GM23248 (cell line): ENCODE measurements around the gene CSNK1G1. TPM values are rescaled to one million over a fixed set of nuclear protein-coding genes. Genes with fewer than 3 reads are reported as not detected.
"Not testable (repeated sequence)": the region's sequence is repeated elsewhere in the genome, so short reads cannot be mapped to it uniquely, and the experiment has no call there.

Experiments used
- DNase-seq: peaks from one replicate; pipeline ENCODE4 v3.0.0-alpha.2; 2015
- H2AFZ ChIP-seq: fragments of 200-600 bp; sonication (generic); 2 replicates; pipeline ENCODE4 v1.6.1; 2016; ENCODE audit warnings: antibody characterized with exemption
- H3F3A ChIP-seq: fragments of 200-600 bp; sonication (generic); 2 replicates; pipeline ENCODE4 v1.6.1; 2016; ENCODE audit warnings: mild to moderate bottlenecking, antibody characterized with exemption, mixed run types; ENCODE audit not compliant: insufficient read depth
- H3K27ac ChIP-seq: fragments of 200-600 bp; sonication (generic); 2 replicates; pipeline ENCODE4 v1.5.1; 2016; ENCODE audit warnings: mild to moderate bottlenecking
- H3K27me3 ChIP-seq: fragments of 200-600 bp; sonication (generic); replicated peaks from 2 replicates; pipeline ENCODE4 v1.6.1; 2016; ENCODE audit warnings: mild to moderate bottlenecking; ENCODE audit not compliant: insufficient read depth
- H3K36me3 ChIP-seq: fragments of 200-600 bp; sonication (generic); 2 replicates; pipeline ENCODE4 v1.6.1; 2016; ENCODE audit warnings: low read depth, mild to moderate bottlenecking
- H3K4me1 ChIP-seq: fragments of 200-600 bp; sonication (generic); 2 replicates; pipeline ENCODE4 v1.6.1; 2016; ENCODE audit warnings: mild to moderate bottlenecking; ENCODE audit not compliant: insufficient read depth
- H3K4me2 ChIP-seq: fragments of 200-600 bp; sonication (generic); one replicate; pipeline ENCODE4 v1.6.1; 2016; ENCODE audit warnings: mild to moderate bottlenecking; ENCODE audit not compliant: unreplicated experiment
- H3K4me3 ChIP-seq: fragments of 200-600 bp; sonication (generic); 2 replicates; pipeline ENCODE4 v1.5.1; 2016; ENCODE audit warnings: mild to moderate bottlenecking
- H3K79me2 ChIP-seq: fragments of 200-600 bp; sonication (generic); 2 replicates; pipeline ENCODE4 v1.6.1; 2016; ENCODE audit warnings: mild to moderate bottlenecking; ENCODE audit not compliant: insufficient read depth
- H3K9ac ChIP-seq: fragments of 200-600 bp; sonication (generic); 2 replicates; pipeline ENCODE4 v1.6.1; 2016; ENCODE audit warnings: mild to moderate bottlenecking
- H3K9me2 ChIP-seq: fragments of 200-600 bp; sonication (generic); 2 replicates; pipeline ENCODE4 v1.6.1; 2016; ENCODE audit warnings: mixed run types, mild to moderate bottlenecking, moderate library complexity; ENCODE audit not compliant: insufficient read depth
- H3K9me3 ChIP-seq: fragments of 200-600 bp; sonication (generic); one replicate; pipeline ENCODE4 v1.6.1; 2017; ENCODE audit warnings: low read depth
- H4K20me1 ChIP-seq: fragments of 200-600 bp; sonication (generic); 2 replicates; pipeline ENCODE4 v1.6.0; 2016; ENCODE audit not compliant: insufficient read depth
- EZH2 ChIP-seq: fragments of 200-600 bp; sonication (generic); IDR thresholded peaks from 2 replicates; pipeline ENCODE4 v1.6.1; 2018; ENCODE audit warnings: antibody characterized with exemption, mild to moderate bottlenecking; ENCODE audit not compliant: insufficient read depth, poor library complexity, severe bottlenecking
- EZH2phosphoT487 ChIP-seq: fragments of 200-600 bp; sonication (generic); IDR thresholded peaks from 2 replicates; pipeline ENCODE4 v1.6.1; 2018; ENCODE audit warnings: antibody characterized with exemption, moderate library complexity, mild to moderate bottlenecking, low read depth; ENCODE audit not compliant: insufficient read depth
- WGBS, 2 experiments: methylation state at CpG; one replicate each; pipeline ENCODE4 v1.1.6; 2015 to 2017; ENCODE audit warnings: low lambda C conversion rate in 2 of 2, low coverage in 1 of 2; ENCODE audit errors: missing lambda C conversion rate in 2 of 2; 5-methylcytosine and 5-hydroxymethylcytosine counted together
- in situ Hi-C: fragments of 300-500 bp; cut with MboI; formaldehyde crosslinking; loops from 2 replicates; pipeline ENCODE4 v1.15.0; 2020
- polyA plus RNA-seq: library from polyadenylated mRNA; unstranded; fragments of >200 nt; fragmentation: Nextera tagmentation; extraction: Ambion mirVana; gene quantifications from 2 replicates; pipeline ENCODE4 v1.2.1, GENCODE V29; 2016
- total RNA-seq: library from RNA; depleted of rRNA; stranded (reverse); fragments of >200 nt; shearing (Covaris generic); gene quantifications from 2 replicates; pipeline ENCODE4 v1.2.3, GENCODE V29; 2014

CSNK1G1 gene
- total and polyA plus RNA-seq, 2 experiments from 2014 or later = 14.8 to 17.1 TPM

DNA sequence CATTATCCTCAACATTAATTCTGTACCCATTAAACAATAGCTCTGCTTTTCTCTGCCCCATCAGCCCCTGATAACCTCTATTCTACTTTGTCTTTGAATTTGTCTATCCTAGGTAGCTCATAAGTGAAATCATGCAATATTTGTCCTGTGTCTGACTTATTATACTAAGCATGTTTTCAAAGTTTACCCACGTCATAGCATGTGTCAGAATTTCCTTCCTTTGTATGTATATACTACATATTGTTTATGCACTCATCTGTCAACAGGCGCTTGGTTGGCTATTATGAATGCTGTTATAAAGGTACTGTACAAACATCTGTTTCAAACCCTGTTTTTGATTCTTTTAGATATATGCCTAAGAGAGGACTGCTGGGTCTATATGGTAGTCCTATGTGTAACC, 18.2 kb downstream of the CSNK1G1 start:
- Histone ChIP-seq H3K9me3 (no peaks in the 10 kb centered on the region), H4K20me1 (peaks cover 9% of the 10 kb centered on the region; the same call in 1 of the 2 replicates), H3F3A (peaks cover 30% of the 10 kb centered on the region), H3K27ac (no peak overlapping the region), H3K9ac (no peak overlapping the region), H3K79me2 (peaks cover 97% of the 10 kb centered on the region), H3K4me3 (no peak overlapping the region), H3K4me2 (no peak overlapping the region), H3K27me3 (no peaks in the 10 kb centered on the region), H2AFZ (no peak overlapping the region), H3K36me3 (peaks cover 6% of the 10 kb centered on the region; the same call in 1 of the 2 replicates), H3K9me2 (no peaks in the 10 kb centered on the region), H3K4me1 (peaks cover 21% of the 10 kb centered on the region)
- DNase-seq = no peak
- no peak for TF ChIP-seq EZH2phosphoT487
- TF ChIP-seq EZH2 = no peak
- WGBS, 2 experiments = 81 to 88% methylated on average over 2 of the region's 2 CpGs
- in situ Hi-C loops = no loop called here

DNA sequence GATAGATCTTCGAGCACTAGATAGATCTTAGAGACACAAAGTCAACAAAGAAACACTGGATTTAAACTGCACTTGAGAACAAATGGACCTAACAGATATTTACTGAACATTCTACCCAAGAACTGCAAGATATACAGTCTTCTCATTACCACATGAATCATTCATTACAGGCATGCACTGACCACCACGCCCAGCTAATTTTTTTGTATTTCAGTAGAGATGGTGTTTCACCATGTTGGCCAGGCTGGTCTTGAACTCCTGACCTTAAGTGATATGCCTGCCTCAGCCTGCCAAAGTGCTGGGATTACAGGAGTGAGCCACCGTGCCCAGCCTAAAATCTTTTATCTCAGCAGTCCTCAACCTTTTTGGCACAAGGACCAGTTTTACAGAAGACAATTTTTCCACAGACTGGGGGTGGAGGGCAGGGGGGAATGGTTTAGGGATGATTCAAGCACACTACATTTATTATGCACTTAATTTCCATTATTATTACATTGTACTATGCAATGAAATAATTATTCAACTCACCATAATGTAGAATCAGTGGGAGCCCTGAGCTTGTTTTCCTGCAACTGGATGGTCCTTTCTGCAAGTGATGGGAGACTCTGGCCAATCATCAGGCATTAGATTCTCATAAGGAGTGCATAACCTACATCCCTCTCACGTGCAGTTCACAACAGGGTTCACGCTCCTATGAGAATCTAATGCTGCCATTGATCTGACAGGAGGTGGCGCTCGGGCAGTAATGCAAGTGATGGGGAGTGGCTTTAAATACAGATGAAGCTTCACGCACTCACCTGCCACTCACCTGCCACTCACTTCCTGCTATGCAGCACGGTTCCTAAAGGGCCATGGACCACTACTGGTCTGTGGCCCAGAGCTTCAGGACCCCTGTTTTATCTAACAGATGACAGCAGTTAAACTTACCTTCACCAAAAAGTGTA, 21.7 kb downstream of the CSNK1G1 start:
- WGBS, 2 experiments = 73 to 80% methylated on average over 9 of the region's 9 CpGs
- H3K4me1 ChIP-seq = peaks cover 11% of the 10 kb centered on the region
- peaks cover 9% of the 10 kb centered on the region; the same call in 1 of the 2 replicates for H4K20me1 ChIP-seq
- H3K4me3 ChIP-seq = no peak overlapping the region
- H3K79me2 ChIP-seq = peaks cover 67% of the 10 kb centered on the region
- peak; percentile 55 for DNase-seq
- TF ChIP-seq EZH2phosphoT487 = no peak
- no peak for TF ChIP-seq EZH2
- no peaks in the 10 kb centered on the region for H3K27me3 ChIP-seq
- no peak overlapping the region for H3K9ac ChIP-seq
- no peaks in the 10 kb centered on the region for H3K9me2 ChIP-seq
- no peak overlapping the region for H2AFZ ChIP-seq
- H3K9me3 ChIP-seq = no peaks in the 10 kb centered on the region
- peak overlapping the region; percentile 23 for H3K4me2 ChIP-seq
- peak overlapping the region; percentile 25; the same call in 1 of the 2 replicates for H3K27ac ChIP-seq
- peaks cover 19% of the 10 kb centered on the region; the same call in 1 of the 2 replicates for H3F3A ChIP-seq
- no peaks in the 10 kb centered on the region for H3K36me3 ChIP-seq
- in situ Hi-C loops = no loop called here

DNA sequence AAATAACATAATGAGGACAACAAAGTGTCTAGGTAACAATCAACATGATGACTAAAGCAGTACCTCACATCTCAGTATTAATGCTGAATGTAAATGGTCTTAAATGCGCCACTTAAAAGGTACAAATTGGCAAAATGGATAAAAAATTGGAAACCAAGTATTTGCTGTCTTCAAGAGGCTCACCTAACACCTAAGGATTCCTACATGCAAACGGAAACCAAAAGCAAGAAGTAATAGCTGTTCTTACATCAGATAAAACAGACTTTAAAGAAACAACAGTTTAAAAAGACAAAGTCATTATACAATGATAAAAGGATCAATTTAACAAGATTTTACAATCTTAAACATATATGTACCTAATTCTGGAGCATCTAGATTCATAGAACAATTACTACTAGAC, 22.5 kb downstream of the CSNK1G1 start:
- H4K20me1 ChIP-seq = peaks cover 9% of the 10 kb centered on the region; the same call in 1 of the 2 replicates
- peak overlapping the region; percentile 2 for H3K27ac ChIP-seq
- H2AFZ ChIP-seq = no peak overlapping the region
- H3K4me1 ChIP-seq = peaks cover 11% of the 10 kb centered on the region
- DNase-seq = no peak
- H3K9me3 ChIP-seq = no peaks in the 10 kb centered on the region
- TF ChIP-seq EZH2phosphoT487 (no peak), EZH2 (no peak)
- peaks cover 19% of the 10 kb centered on the region; the same call in 1 of the 2 replicates for H3F3A ChIP-seq
- no peak overlapping the region for H3K4me3 ChIP-seq
- peaks cover 60% of the 10 kb centered on the region for H3K79me2 ChIP-seq
- in situ Hi-C loops = no loop called here
- 91 to 97% methylated on average over 2 of the region's 2 CpGs for WGBS, 2 experiments
- H3K27me3 ChIP-seq = no peaks in the 10 kb centered on the region
- H3K36me3 ChIP-seq = no peaks in the 10 kb centered on the region
- H3K9me2 ChIP-seq = no peaks in the 10 kb centered on the region
- peak overlapping the region; percentile 23 for H3K4me2 ChIP-seq
- no peak overlapping the region for H3K9ac ChIP-seq

DNA sequence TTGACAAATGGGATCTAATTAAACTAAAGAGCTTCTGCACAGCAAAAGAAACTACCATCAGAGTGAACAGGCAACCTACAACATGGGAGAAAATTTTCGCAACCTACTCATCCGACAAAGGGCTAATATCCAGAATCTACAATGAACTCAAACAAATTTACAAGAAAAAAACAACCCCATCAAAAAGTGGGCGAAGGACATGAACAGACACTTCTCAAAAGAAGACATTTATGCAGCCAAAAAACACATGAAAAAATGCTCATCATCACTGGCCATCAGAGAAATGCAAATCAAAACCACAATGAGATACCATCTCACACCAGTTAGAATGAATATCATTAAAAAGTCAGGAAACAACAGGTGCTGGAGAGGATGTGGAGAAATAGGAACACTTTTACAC, 24.3 kb downstream of the CSNK1G1 start:
- DNase-seq, H3K9ac ChIP-seq, H2AFZ ChIP-seq, H3K9me2 ChIP-seq, H3K27me3 ChIP-seq, H3K4me3 ChIP-seq, H3K4me2 ChIP-seq, H3K36me3 ChIP-seq, H3K27ac ChIP-seq, H3K9me3 ChIP-seq, in situ Hi-C loops, H4K20me1 ChIP-seq: not testable (repeated sequence)
- peaks cover 19% of the 10 kb centered on the region; the same call in 1 of the 2 replicates for H3F3A ChIP-seq
- 65 to 76% methylated on average over 2 to 3 of the region's 3 CpGs for WGBS, 2 experiments
- H3K4me1 ChIP-seq = peaks cover 11% of the 10 kb centered on the region
- H3K79me2 ChIP-seq = peaks cover 47% of the 10 kb centered on the region

DNA sequence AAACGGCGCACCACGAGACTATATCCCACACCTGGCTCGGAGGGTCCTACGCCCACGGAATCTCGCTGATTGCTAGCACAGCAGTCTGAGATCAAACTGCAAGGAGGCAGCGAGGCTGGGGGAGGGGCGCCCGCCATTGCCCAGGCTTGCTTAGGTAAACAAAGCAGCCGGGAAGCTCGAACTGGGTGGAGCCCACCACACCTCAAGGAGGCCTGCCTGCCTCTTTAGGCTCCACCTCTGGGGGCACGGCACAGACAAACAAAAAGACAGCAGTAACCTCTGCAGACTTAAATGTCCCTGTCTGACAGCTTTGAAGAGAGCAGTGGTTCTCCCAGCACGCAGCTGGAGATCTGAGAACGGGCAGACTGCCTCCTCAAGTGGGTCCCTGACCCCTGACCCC, 29.0 kb downstream of the CSNK1G1 start:
- H3K9ac ChIP-seq, H3K4me3 ChIP-seq, DNase-seq, in situ Hi-C loops, H3F3A ChIP-seq, H3K27ac ChIP-seq, H2AFZ ChIP-seq, H3K9me3 ChIP-seq, H3K4me2 ChIP-seq, H3K27me3 ChIP-seq, H3K36me3 ChIP-seq, H3K9me2 ChIP-seq: not testable (repeated sequence)
- 80 to 84% methylated on average over 8 to 10 of the region's 15 CpGs for WGBS, 2 experiments
- Histone ChIP-seq H4K20me1 (peaks cover 14% of the 10 kb centered on the region; the same call in 1 of the 2 replicates), H3K79me2 (peaks cover 51% of the 10 kb centered on the region), H3K4me1 (peaks cover 16% of the 10 kb centered on the region)

- H3K4me2 ChIP-seq, H3K9me3 ChIP-seq, H3K36me3 ChIP-seq, DNase-seq, H3K9me2 ChIP-seq, in situ Hi-C loops, H3K27ac ChIP-seq, H2AFZ ChIP-seq, H3F3A ChIP-seq, H3K27me3 ChIP-seq, H3K4me3 ChIP-seq, H3K9ac ChIP-seq: not testable (repeated sequence)
- WGBS, 2 experiments = 90 to 93% methylated on average over 10 to 12 of the region's 20 CpGs
- H3K4me1 ChIP-seq = peaks cover 16% of the 10 kb centered on the region
- peaks cover 56% of the 10 kb centered on the region for H3K79me2 ChIP-seq
- H4K20me1 ChIP-seq = peaks cover 14% of the 10 kb centered on the region; the same call in 1 of the 2 replicates
Observed at GRCh38 chr15:64326458-64326857, 29.5 kb downstream of the CSNK1G1 start.
